ENCODE results near the gene FITM2.

Gene FITM2

GRCh38 chr20:44274303-44275017 is 36.5 kb downstream of the FITM2 start:
- DNase-seq, result no peak

- DNase-seq, result no peak
Observed at GRCh38 chr20:44273231-44274215, 37.5 kb downstream of the FITM2 start.

DNA sequence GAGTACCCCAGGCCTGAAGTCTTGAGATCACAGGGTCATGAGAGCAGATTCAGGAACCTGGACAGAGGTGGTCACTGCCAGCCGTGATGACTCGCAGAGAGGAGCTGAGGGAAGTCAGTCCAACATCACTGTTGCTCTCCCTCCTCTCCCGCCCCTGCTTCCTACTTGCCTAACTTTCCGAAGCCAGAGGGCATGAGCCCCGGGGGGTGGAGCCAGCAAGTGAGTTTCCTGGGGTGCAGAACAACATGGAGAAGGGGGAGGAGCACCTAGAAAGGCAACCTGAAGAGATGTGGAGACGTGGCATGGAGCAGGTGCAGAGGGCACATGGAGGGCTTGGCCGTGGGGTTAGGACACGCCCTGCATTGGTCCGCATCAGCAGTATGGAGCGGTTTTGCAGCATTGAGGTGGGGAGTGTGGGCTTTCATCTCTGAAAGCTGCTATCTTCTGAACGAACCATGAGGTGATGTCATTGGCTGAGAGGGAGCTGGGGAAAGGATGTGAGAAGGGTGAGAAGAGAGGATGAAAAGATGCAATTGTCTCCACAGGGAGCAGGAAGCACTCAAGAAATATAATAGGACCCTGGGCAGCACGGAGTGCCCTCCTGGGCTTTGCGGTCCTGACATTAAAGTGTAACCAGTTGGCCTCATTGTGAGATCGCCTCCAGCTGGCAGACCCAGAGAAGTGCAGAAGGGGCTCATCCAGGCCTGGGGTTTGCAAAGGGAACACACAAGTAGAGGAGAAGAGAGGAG is 38.9 kb downstream of the FITM2 start:
- no peak for DNase-seq

- no peak for DNase-seq
Observed at GRCh38 chr20:44268802-44269201, 42.2 kb downstream of the FITM2 start.

DNA sequence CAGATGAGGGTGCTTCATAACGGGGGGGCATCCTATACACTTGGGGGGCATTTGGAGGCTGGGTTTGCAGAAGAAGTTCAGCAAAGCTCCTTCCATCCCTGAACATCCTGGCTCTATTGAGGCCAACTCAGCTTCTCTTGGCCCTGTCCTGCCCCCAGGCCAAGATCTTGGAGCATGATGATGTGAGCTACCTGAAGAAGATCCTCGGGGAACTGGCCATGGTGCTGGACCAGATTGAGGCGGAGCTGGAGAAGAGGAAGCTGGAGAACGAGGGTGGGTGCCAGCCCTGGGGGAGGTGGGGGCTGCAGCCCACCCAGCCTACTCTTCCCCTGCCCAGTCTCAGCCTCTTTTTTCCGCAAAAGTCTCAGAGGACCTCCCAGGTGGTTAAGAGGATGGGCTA is 46.7 kb downstream of the FITM2 start:
- no peak for DNase-seq

DNA sequence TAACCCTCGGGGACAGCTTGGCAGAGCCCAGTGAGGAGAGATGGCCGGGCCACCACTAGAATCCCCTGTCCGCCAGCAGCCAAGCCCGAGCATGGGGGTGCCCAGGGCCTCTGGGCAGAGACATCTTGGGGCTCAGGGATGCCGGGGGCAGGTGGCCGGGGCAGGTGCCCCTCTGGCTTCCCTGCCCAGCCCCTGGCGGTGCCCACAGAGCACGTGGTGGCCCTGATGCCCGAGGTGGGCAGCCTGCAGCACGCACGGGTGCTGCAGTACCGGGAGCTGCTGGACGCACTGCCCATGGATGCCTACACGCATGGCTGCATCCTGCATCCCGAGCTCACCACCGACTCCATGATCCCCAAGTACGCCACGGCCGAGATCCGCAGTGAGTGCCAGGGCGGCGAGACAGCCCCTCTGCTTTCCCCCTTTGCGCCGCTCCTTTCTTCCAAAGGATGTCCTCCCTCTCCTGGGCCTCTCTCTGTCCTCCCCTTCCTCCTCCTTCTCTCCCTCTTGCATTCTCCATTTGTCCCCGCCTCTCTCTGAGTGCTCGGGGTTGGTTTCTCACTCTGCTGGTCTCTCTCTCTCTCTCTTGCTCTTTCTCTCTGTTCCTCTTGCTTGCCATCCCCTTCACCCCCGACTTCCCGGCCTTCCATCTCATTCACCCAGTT is 52.6 kb downstream of the FITM2 start:
- DNase-seq, result no peak

DNA sequence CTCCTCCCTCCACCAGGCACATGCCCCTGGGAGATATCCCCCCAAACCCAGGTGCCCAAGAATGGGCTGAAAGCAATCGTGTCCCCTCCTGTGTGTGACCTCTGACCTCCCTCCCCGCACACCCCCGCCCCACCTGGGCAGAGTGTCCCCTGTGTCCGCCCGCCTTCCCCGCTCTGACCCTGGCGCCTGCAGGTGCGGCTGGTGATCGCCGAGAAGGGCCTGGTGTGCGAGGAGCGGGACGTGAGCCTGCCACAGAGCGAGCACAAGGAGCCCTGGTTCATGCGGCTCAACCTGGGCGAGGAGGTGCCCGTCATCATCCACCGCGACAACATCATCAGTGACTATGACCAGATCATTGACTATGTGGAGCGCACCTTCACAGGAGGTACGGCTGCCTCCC is 54.0 kb downstream of the FITM2 start:
- DNase-seq, result no peak

DNA sequence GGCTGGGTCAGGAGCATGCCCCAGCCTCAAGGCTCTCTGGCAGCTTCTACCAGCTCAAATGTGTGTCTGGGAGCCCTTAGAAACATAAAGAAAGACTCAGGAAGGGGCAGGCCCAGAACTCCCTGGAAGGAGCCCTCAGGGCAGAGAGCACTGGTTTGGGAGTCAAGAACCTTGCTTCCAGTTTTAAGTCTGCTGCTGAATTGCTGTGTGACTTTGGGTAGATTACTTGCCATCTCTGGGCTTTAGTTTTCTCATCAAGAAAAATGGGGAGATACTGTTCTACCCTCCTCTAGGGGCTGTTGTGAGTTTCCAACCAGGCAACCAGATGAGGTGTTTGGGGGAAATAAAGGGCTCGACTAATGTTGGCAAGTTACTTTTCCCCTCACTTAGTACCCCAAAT is 55.1 kb downstream of the FITM2 start:
- DNase-seq, result no peak

GRCh38 chr20:44254073-44254472 is 56.9 kb downstream of the FITM2 start:
- no peak for DNase-seq

DNA sequence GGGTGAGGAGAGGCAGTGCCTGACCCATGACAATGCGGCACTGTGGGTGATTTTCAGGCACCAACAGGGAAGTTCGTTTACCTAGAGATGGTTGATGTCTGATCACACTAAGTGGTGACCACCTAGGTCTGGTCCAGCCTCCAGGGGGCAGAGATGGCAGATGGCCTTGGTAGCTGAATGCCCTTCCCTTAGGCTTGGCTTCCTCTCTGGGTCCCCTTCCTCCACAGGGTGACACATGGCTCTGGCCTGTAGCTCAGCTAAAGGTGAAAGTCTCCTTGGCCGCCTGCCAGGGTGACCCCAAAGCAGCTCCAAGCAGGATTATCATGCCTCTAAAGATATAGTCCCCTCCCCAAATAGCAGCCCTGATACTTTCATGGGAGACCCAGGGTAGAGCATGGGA is 57.5 kb downstream of the FITM2 start:
- DNase-seq, result no peak
